Islet precursor cell (in vitro differentiated cells): ENCODE results near the gene LRCOL1.

Experiments used
- DNase-seq: peaks from one replicate; pipeline ENCODE4 v3.0.0-alpha.2; 2018

Gene LRCOL1

DNA sequence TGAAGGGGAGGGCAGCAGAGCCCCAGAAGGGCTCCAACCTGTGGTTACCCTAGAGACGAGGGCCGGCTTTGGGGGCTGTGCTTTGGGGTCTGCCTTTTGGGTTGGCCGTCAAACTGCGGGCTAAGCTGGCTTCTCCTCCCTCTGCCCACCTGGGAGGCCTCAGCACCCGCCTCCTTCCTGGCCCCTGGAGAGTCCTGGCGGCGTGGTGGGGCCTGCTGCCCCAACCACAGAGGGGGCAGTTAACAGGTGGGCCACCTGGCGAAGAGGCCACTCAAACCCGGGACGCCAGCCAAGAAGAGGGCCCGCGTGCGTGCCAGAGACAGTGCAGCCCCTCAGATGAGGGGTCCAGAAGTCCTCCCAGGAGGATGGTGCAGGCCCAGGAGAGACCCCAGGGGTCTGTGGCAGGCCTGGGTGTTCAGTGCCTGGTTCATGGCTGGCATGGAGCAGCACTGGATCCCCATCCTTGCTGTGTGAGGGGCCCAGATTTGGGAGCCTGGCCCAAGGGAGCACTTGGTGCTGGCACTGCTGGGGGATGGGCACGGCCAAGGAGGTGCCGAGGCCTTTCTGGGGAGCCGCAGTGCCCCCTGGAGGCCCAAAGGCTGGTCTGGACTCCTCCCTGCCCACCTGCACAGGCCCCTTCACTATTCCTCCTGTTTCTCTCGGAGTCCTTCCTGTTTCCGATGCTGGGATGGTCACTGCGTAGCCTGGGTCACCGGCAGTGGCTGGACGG lies 48.8 kb downstream of the LRCOL1 start:
- DNase-seq: no peak

DNA sequence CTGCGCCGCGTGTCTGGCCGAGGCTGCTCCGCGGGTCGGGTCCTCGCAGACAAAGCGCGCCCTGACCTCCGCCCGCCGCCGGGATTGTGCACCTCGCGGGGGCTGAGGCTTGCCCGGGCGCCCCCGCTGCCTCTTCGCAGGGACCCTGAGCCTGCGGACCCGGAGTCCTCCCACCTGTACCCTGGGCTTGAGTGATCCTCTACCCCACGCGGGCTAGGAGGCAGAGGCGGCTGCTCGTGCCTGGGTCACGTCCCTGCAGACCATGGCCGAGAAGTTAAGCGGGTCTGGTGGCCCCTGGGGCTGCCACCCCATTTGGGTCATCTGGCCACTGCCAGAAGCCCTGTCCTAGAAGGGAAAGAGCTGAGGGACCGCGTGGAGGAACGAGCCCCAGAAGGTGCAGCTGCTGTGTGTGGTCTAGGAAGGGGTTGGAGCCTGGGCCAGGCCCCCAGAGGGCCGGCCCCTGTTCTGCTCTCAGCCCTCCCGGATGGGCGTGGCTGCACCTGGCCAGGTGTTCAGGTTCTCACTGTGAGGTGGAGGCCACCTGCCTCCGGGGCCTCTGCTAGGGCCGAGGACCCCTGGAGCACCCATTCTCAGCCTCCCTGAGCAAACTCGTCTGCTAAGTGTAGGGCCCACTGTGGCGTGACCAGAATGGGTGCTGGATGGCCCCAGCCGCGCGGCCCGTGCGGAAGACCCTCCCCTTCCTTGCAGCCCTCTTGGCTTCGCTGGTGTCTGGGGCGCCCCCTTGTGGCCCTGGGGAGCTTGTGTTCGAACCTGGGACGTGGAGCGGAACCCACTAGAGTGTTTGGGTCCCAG lies 49.6 kb downstream of the LRCOL1 start:
- DNase-seq: peak; percentile 94

DNA sequence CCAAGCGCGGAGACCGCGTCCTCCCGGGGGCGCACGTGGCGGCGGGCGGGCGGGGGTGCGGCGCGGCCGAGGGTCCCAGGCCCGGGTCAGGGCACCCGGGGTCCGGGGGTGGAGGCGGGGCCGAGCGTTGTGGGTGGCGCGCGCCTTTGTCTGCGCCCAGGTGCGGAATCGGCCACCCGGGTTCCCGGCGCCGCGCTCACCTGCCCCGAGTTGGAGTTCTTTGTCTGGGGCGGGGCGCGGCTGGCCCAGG lies 50.1 kb downstream of the LRCOL1 start:
- DNase-seq: no peak

DNA sequence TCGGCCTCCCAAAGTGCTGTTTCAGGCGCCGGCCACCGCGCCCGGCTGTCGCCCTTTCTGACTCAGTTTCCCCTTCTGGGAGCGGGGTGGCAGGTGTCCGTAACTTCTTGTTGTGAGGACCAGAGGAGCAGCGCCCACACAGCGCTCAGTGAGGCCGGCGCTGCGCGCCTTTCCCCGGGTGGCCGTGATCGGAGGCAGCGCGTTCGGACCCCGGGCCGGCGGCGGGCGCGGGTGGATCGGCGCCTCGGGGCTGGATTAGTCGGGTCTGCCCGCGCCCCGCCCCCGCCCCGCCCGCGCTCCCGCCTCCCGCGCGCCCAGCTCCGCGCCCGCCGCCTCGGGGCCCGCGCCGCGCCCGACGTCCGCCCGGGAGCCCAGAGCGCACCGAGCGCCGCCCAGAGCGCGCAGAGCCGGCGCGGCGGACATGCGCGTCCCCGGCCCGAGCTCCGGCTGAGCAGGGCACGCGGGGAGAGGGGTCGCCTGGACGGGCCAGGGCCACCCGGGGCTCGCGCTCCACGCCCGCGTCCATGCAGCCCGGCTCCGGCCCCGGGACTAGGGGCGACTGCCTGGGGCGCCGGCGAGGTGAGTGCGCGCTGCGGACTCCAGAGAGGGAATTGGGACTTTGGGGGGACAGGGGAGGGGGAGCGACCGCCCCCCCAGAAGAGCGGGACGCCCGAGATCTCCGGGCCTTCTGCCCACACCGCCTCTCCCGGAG lies 50.6 kb downstream of the LRCOL1 start:
- peak; percentile 80 for DNase-seq

DNA sequence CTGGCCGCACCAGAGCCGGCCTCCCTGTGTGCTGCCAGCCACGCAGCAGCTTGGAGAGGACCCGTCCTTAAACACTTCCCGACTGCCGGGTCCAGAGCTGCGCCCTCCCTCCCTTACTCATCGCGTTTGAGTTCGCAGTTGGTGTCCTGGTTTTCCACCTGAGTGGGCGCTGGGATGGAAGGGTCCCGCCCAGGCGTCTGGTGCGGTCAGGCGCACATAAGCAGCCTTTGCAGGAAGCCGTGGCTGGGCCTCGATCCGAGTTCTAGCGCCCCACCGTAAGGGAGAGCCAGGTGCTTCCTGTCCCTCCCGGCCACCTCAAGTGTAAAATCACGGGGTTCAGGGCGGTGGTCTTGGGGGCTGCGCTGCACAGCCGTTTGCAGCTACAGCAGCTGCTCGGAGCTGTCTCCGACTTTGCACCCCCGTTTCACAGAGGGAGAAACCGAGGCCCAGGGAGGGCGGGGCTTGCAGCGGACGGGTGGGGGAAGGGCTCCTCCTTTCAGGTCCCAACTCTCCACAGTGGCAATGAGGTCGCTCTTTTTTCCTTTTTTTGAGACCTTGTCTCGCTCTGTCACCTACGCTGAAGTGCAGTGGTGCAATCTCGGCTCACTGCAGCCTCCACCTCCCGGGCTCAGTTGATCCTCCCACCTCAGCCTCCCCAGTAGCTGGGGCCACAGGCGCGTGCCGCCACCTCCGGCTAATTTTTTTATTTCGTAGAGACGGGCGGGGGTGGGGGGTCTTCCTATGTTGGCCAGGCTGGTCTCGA lies 51.3 kb downstream of the LRCOL1 start:
- DNase-seq: no peak

DNA sequence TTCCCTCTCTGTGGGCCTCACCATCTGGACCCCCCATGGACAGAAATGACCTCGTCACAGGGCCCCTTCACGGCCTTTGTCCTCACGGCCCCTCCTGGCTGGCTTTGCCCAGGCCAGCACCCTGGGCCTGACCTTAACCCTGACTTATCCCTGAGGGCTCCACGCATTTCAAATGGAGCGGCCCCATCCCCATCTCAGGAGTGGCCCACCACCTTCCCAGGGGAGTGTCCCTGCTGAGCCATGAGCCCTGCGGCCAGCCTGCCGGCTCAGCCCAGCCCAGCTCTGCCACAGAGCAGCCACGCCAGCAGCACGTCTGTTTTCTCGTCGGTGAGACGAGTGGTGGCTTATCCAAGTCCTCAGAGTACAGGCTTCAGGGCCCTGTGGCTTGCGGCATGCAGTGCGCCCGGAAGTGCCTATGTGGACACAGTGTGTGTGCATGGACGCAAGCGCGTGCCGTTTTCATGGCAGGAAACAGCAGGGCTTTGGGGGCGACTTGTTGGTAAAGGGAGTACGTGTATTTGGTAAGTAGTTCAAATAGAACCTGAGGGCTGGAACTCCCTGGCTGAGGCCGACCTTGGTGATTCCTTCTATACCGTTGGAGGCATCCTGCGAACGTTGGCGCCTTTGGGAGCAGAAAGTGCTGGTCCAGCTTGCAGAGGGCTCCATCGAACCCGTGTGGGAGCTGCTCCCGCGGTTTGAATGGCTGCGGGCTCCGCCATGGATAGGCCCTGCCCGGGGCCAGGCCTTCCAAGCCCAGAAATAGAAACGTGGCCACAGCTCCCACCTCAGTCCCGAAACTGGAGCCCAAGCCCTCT lies 52.1 kb downstream of the LRCOL1 start:
- DNase-seq: no peak

DNA sequence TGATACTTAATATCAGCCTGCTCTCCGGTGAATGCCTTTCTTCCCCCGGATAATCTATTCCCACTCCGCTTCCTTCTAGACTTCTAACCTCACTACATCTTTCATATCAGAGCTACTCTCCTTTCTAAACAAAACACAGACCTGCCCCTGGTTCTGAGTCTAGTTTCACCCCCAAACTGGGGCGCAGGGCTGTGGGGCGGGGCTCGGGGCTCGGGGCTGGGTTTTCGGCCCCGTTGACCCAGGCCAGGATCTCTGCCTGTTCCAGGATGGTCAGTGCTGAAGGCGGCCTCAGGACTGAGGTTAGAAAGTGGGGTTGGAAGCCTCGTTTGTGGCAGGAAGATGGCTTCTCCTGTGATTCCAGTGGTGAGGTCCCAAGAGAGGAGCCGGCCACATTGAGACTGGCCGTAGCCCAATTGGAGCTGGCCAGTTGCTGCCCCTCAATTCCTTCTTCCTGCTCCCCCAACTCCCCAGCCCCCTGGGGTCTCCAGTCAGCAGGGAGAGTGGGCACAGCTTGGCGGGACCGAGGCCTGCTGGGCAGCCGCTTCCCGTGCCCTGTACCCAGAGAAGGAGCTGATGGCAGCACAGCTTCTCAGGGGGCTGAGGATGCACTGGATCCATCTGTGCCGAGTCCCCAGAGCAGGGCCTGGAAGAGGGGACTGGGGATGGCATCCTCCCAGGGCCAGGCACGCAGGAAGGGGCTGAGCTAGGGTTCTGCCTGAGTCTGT lies 52.9 kb downstream of the LRCOL1 start:
- no peak for DNase-seq

DNA sequence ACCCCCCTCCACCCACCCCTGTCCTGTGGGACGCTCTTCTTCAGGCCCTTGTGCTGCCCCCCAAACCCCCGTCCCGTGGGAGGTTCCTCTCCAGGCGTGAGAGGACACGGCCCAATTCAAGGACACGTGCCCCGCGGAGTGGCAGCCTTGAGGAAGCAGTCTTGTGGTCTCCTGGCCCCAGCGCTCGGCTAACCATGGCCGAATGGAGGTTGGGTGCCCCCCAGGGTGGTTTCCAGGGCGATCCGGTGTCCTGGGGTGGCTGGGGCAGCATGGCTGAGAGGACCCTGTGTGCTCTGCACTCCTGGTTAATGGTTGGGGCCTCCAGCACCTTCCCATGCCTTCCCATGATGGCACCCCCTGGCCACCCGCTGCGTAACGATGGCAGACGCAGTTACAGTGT lies 53.6 kb downstream of the LRCOL1 start:
- no peak for DNase-seq

DNA sequence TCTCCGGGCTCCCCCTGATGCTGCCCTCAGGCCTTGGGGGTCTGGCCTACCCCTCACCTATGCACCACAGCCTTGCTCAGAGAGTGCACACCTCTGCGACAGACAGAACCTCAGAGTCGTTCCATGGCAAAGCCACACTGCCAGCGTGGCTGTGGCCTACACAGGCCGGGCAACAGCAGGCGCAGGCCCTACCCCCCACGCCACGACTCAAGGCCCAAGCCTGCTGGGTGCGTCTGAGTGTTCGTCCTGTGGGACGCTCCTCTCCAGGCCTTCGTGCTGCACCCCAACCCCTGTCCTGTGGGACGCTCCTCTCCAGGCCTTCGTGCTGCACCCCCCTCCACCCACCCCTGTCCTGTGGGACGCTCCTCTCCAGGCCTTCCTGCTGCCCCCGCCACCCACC lies 54.2 kb downstream of the LRCOL1 start:
- no peak for DNase-seq

DNA sequence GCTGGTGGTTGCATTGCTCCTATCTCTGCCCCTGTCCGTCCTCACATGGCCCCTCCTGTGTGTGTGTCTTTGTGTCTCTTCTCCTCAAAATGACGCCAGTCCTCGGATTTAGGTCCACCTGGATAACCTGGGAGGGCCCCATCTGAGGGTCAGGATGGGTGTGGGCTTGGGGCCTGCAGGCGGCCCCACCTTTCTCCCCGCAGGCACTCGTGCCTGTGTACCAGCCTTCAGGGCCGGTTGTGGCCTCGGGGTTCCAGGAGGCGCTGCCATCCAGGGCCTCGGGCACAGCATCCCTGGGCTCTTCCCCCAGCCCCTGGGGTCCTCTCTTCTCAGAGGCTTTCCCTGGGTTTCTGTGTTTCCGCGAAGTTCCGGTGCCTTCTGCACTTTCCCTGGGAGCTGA lies 54.7 kb downstream of the LRCOL1 start:
- no peak for DNase-seq

DNA sequence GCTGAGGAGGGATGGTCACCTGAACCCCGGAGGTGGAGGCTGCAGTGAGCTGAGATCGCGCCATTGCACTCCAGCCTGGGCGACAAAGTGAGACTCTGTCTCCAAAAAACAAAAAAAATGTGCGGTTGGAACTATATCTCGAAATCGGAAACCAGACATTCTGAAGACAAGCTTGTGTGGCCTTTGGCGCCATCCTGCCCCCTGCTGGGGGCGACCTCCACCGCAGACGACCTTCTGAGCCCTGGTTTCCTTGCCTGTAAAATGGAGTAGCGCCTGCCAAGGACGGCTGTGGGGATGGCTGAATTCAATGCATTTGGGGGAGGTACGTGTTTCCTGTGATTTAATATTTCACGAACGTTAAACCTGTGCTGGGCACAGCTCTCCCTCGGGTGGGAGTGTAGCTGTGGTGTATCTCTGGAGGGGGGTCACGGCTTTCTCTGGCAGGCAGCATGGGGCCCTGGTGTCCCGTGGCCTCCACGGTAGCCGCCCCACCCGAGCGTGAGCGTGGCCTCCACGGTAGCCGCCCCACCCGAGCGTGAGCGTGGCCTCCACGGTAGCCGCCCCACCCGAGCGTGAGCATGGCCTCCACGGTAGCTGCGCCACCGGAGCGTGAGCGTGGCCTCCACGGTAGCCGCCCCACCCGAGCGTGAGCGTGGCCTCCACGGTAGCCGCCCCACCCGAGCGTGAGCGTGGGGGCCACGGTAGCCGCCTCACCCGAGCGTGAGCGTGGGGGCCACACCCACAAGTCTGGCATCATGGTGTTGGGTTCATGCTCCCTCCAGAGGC lies 55.3 kb downstream of the LRCOL1 start:
- DNase-seq: peak; percentile 83
